ENCODE data around the gene PLAC8L1.

Gene PLAC8L1

DNA sequence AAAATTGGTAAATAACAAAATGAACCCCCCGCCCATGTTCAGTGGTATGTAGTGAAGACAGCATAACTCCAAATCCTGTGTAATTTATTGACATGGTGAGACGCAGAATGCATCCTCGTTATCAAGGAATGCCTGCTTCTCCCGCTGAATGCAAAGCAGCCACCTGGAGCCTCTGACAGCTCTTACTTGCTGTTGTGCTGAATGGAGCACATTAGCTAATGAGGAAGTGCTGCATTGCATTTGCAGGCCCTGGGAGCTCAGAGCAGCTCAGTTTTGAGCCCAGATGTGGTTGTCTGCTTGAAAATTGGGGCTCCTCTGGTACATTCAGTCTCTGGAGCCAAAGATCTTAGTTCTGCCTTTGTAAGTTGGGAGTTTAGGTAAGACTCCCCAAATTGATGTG is 28.9 kb downstream of the PLAC8L1 start:
- H3K9me3 Mint-ChIP-seq = no peaks in the 10 kb centered on the region

DNA sequence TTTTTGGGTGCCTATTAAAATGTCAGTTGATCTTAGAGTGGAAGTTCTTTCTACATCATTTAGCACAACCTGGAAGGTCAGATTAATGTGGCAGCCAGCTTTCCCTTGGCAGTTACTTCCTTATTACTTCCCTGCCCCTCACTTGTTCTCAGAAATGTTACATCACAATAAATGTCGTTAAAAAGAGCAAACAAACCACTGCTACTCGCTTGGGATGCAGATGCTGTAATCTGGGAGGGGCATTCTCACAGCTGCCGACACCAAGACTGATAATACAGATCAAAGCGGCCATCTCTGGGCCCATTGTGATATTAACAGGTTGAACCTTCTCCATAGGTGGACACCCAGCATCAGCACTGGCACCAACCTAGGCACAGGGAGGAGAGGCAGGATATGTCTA is 29.3 kb downstream of the PLAC8L1 start:
- Mint-ChIP-seq H3K36me3 (ENCODE audit: low read depth) (no peaks in the 10 kb centered on the region), H3K4me3 (no peak overlapping the region), H3K9me3 (no peaks in the 10 kb centered on the region), H3K27me3 (ENCODE audit: low read depth, poor library complexity) (peaks cover 31% of the 10 kb centered on the region), H3K4me1 (peaks cover 24% of the 10 kb centered on the region), H3K27ac (no peak overlapping the region)
- DNase-seq = no peak
- TF ChIP-seq, protein P1, sequence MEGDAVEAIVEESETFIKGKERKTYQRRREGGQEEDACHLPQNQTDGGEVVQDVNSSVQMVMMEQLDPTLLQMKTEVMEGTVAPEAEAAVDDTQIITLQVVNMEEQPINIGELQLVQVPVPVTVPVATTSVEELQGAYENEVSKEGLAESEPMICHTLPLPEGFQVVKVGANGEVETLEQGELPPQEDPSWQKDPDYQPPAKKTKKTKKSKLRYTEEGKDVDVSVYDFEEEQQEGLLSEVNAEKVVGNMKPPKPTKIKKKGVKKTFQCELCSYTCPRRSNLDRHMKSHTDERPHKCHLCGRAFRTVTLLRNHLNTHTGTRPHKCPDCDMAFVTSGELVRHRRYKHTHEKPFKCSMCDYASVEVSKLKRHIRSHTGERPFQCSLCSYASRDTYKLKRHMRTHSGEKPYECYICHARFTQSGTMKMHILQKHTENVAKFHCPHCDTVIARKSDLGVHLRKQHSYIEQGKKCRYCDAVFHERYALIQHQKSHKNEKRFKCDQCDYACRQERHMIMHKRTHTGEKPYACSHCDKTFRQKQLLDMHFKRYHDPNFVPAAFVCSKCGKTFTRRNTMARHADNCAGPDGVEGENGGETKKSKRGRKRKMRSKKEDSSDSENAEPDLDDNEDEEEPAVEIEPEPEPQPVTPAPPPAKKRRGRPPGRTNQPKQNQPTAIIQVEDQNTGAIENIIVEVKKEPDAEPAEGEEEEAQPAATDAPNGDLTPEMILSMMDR (IDR thresholded peaks at IDR 0.05) = no peak

More for the DNA sequence above, 28.9 kb downstream of the PLAC8L1 start:
- no peak overlapping the region for H3K4me3 Mint-ChIP-seq
- no peaks in the 10 kb centered on the region for H3K36me3 Mint-ChIP-seq (ENCODE audit: low read depth)
- TF ChIP-seq, protein P1 (IDR thresholded peaks at IDR 0.05) = no peak
- H3K27me3 Mint-ChIP-seq (ENCODE audit: low read depth, poor library complexity) = peaks cover 31% of the 10 kb centered on the region
- H3K27ac Mint-ChIP-seq = no peak overlapping the region
- H3K4me1 Mint-ChIP-seq = peaks cover 28% of the 10 kb centered on the region
- peak; percentile 7 for DNase-seq

DNA sequence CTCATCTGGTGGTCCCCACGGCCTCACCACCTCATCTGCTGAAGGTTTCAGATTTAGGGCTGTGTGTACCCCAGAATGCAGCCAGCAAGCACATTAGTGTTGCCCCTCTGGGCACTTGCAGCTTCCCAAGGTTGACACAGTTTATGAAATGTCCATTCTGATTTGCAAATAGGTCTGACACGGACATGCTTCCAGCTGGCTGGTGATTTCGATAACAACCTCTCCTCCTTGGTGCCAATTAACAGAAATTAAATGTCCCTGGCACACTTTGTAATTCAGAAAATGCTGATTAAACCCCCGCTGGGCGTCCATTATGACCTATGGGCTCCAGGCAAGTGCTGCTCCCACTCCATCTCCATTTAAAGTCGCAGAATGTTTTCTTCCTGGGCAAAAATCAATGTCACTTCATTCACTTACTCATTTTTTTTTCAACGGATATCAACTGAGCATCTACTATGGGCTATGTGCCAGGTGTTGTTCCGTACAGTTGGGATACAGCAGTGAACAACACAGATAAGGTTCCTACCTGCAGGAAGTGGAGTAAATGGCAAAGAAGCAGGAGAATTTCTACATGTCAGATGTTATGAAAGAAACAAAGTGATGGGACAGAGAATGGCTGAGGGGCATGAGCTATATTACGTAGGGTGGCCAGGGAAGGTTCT is 32.0 kb downstream of the PLAC8L1 start:
- H3K36me3 Mint-ChIP-seq (ENCODE audit: low read depth) = no peaks in the 10 kb centered on the region
- H3K27me3 Mint-ChIP-seq (ENCODE audit: low read depth, poor library complexity) = peaks cover 31% of the 10 kb centered on the region
- H3K27ac Mint-ChIP-seq = no peak overlapping the region
- H3K4me3 Mint-ChIP-seq = no peak overlapping the region
- TF ChIP-seq, protein P1 (IDR thresholded peaks at IDR 0.05) = no peak
- H3K4me1 Mint-ChIP-seq = peaks cover 15% of the 10 kb centered on the region
- H3K9me3 Mint-ChIP-seq = no peaks in the 10 kb centered on the region
- DNase-seq = no peak

DNA sequence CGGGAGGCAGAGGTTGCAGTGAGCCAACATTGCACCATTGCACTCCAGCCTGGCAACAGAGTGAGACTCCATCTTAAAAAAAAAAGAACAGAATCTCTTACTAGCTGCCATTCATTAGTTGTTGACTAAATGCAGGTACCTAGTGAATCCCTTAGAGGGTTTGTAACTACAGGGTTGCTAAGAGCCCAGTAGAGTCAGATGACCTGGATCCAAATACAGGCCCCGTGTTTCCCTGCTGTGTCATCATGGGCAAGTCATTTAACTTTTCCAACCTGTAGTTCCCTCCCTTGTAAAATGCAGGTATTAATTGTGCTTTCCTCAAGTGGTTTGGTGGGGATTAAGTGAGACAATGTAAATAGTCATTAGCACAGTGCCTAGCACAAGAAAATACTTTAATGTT is 32.8 kb downstream of the PLAC8L1 start:
- Mint-ChIP-seq H3K27me3 (ENCODE audit: low read depth, poor library complexity) (peaks cover 31% of the 10 kb centered on the region), H3K4me3 (no peak overlapping the region), H3K4me1 (peaks cover 15% of the 10 kb centered on the region), H3K27ac (no peak overlapping the region), H3K9me3 (no peaks in the 10 kb centered on the region), H3K36me3 (ENCODE audit: low read depth) (no peaks in the 10 kb centered on the region)
- TF ChIP-seq, protein P1 (IDR thresholded peaks at IDR 0.05) = no peak
- no peak for DNase-seq

DNA sequence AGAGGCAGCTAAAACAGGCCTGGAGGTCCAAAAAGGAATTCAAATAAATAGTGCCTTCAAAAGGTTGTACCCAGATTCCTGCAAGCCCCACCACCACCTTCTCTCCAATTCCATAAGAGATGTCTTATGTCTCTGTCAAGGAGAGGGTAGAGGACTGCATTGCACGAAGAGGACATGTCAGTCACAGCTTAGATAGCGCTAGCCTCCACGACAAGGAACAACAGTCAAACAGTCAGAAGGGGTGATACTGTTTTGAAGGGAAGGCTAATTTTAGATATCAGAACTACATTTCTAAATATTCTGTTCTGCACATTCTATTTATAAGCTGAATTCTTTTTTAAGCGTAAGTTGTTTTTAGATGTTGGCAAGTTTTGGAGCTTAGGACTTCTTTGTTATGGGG is 34.2 kb downstream of the PLAC8L1 start:
- Mint-ChIP-seq H3K9me3 (no peaks in the 10 kb centered on the region), H3K4me1 (peaks cover 5% of the 10 kb centered on the region), H3K36me3 (ENCODE audit: low read depth) (no peaks in the 10 kb centered on the region), H3K27me3 (ENCODE audit: low read depth, poor library complexity) (peaks cover 26% of the 10 kb centered on the region), H3K4me3 (no peak overlapping the region), H3K27ac (no peak overlapping the region)
- no peak for DNase-seq
- TF ChIP-seq, protein P1 (IDR thresholded peaks at IDR 0.05) = no peak

DNA sequence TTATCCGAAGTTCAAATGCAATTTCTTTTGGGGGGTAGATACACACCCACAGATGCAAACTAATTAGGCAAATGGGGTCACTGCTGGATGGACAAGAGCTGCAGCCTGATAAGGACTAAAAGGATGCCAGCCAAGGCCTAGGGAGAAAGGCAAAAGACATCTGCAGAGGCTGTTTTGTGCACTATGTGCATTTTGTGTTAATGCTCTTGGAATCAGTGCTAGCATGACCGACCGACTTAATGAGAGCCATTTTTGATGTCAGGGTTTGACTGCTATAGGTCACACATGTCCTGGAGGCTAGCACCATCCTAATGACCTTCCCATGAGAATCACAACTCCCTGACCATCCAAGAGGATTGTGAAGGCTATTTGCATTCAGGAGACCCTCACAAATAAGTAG is 34.6 kb downstream of the PLAC8L1 start:
- H3K27ac Mint-ChIP-seq = no peak overlapping the region

More for the DNA sequence above, 34.6 kb downstream of the PLAC8L1 start:
- peaks cover 1% of the 10 kb centered on the region for H3K4me1 Mint-ChIP-seq
- H3K9me3 Mint-ChIP-seq = no peaks in the 10 kb centered on the region
- no peaks in the 10 kb centered on the region for H3K36me3 Mint-ChIP-seq (ENCODE audit: low read depth)
- TF ChIP-seq, protein P1 (IDR thresholded peaks at IDR 0.05) = no peak
- no peak for DNase-seq
- H3K27me3 Mint-ChIP-seq (ENCODE audit: low read depth, poor library complexity) = peaks cover 26% of the 10 kb centered on the region
- no peak overlapping the region for H3K4me3 Mint-ChIP-seq

All from nephron progenitor cell (in vitro differentiated cells).